K562 (cell line): ENCODE results near the gene CLPSL1. TPM values are rescaled to one million over a fixed set of nuclear protein-coding genes. Genes with fewer than 3 reads are reported as not detected.

Source experiments
- BCL6 ChIP-seq: fragments of 250-450 bp; sonication (Bioruptor Pico); IDR thresholded peaks from 2 replicates; pipeline ENCODE4 v1.4.0; 2020
- ETV6 ChIP-seq, 3 experiments: fragments of 150-350 bp in 1 of 3; sonication (generic) in 1 of 3; formaldehyde crosslinking in 1 of 3; IDR thresholded peaks; 2 replicates each; pipeline versions ENCODE4 v1.6.1 to v1.8.0; 2014 to 2022; ENCODE audit warnings: borderline replicate concordance in 2 of 3, low read depth in 2 of 3, antibody characterized with exemption in 1 of 3, low read length in 1 of 3, mild to moderate bottlenecking in 1 of 3, missing genetic modification reagents in 1 of 3
- GABPA ChIP-seq: fragments of 200-800 bp; sonication (Bioruptor generic); conservative IDR thresholded peaks from 2 replicates; pipeline ENCODE4 v1.6.1; 2016; ENCODE audit warnings: low read depth, missing genetic modification characterization, missing compliant biosample characterization
- HDAC2 ChIP-seq: fragments of 450-650 bp; IDR thresholded peaks from 2 replicates; pipeline ENCODE4 v1.6.1; 2016; ENCODE audit warnings: mild to moderate bottlenecking
- MTA1 ChIP-seq: fragments of 450-650 bp; IDR thresholded peaks from 2 replicates; pipeline ENCODE4 v1.6.1; 2017; ENCODE audit warnings: borderline replicate concordance
- RBM25 ChIP-seq: fragments of 200-400 bp; formaldehyde crosslinking; IDR thresholded peaks from 2 replicates; pipeline ENCODE4 v1.6.1; 2018; ENCODE audit warnings: low read length, low read depth, moderate library complexity; ENCODE audit not compliant: severe bottlenecking
- RFX7 ChIP-seq: fragments of 250-450 bp; sonication (Bioruptor Pico); IDR thresholded peaks from 2 replicates; pipeline ENCODE4 v1.5.1; 2021; ENCODE audit warnings: mild to moderate bottlenecking
- SAP30 ChIP-seq: fragments of 200-600 bp; sonication (generic); IDR thresholded peaks from 2 replicates; pipeline ENCODE4 v1.6.1; 2012; ENCODE audit warnings: borderline replicate concordance, low read depth, mild to moderate bottlenecking, moderate library complexity, low read length, control low read depth, inconsistent platforms; ENCODE audit not compliant: insufficient read depth, poor library complexity, severe bottlenecking
- TCF7 ChIP-seq: sonication (generic); IDR thresholded peaks from 2 replicates; pipeline ENCODE4 v1.6.1; 2016; ENCODE audit warnings: antibody characterized with exemption, borderline replicate concordance
- ZNF589 ChIP-seq: fragments of 200-800 bp; sonication (Bioruptor generic); IDR thresholded peaks from 2 replicates; pipeline ENCODE4 v1.6.1; 2016; ENCODE audit warnings: low read depth, missing genetic modification characterization, missing compliant biosample characterization
- ZNF780A ChIP-seq: fragments of 250-450 bp; sonication (Bioruptor Pico); IDR thresholded peaks from 2 replicates; pipeline ENCODE4 v1.5.0; 2021; ENCODE audit warnings: mild to moderate bottlenecking
- polyA plus RNA-seq, 8 experiments: library from polyadenylated mRNA; depleted of rRNA in 4 of 8; stranded (reverse) in 5 of 8; unstranded in 3 of 8; fragments of >200 nt; fragmentation: Nextera tagmentation in 2 of 8; fragmentation: Illumina TruSeq in 1 of 8; extraction: Ambion mirVana in 2 of 8; extraction: Trizol in 1 of 8; gene quantifications; 2 replicates each; pipeline versions ENCODE4 v1.2.1 to v1.2.3, GENCODE V29; 2011 to 2014; ENCODE audit warnings: inconsistent platforms in 1 of 8, missing spikeins in 1 of 8
- total RNA-seq, 7 experiments: library from RNA; depleted of rRNA in 6 of 7; stranded (reverse); fragments of >200 nt in 6 of 7; fragmentation: Illumina TruSeq in 2 of 7; extraction: Trizol in 2 of 7; gene quantifications; 2 replicates each; pipeline versions ENCODE4 v1.2.1 to v1.2.3, GENCODE V29; 2011 to 2021; ENCODE audit warnings: low replicate concordance in 1 of 7
- TF ChIP-seq, protein P1 (sequence below): fragments of 450-650 bp; formaldehyde crosslinking; conservative IDR thresholded peaks from 2 replicates; pipeline ENCODE4 v1.4.0; 2022; ENCODE audit warnings: mild to moderate bottlenecking, missing genetic modification characterization
- TF ChIP-seq, protein P2 (sequence below): fragments of 150-350 bp; IDR thresholded peaks from 2 replicates; pipeline ENCODE4 v1.6.1; 2014; ENCODE audit warnings: low read depth, mild to moderate bottlenecking, low read length, borderline replicate concordance
- TF ChIP-seq, protein P3 (sequence below): fragments of 450-650 bp; formaldehyde crosslinking; IDR thresholded peaks from 2 replicates; pipeline ENCODE4 v1.4.0; 2020; ENCODE audit warnings: mild to moderate bottlenecking, mixed read lengths
- TF ChIP-seq, protein P4 (sequence below): fragments of 450-650 bp; IDR thresholded peaks from 2 replicates; pipeline ENCODE4 v1.6.1; 2016; ENCODE audit warnings: mild to moderate bottlenecking

CLPSL1 gene
- total and polyA plus RNA-seq, 9 of the 15 experiments (the other 6 are each of a cell fraction or from before 2014, with no cell fraction given) = not detected

DNA sequence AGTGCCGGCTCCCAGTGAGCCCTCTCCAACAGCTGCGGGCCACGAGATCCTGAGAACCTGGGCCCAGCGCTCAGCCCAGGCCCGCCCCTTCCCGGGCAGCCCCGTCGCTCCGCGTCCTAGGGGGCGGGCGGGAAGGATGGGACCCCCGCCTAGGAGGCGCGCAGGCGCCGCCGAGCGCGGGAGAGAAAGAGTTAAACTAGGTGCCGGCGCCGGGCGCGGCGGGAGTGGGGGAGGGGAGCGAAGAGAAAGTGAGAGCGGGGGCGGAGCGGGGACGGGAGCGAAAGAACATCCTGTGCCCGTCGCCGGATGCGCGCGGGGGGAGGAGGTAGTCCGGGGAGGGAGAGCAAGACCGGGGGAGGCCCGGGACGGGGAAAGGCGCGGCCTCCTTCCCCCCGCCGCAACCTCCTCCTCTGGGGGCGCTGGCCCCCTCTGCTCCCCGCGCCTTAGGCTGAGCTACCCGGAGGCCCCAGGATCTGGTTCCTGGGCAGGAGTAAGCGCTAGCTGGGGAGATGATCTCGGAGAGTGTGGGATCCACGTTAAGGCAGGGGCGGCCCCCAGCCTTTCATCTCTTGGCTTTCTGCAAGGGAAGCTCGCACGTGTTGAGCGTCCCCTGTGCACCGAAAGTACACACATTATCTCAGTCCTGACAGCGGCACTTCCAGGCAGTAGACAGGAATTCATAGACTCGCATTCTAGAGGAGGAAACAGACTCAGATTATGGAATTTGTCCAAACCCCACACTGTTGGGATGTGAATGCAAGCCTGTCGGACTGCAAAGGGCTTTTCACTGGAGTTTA is 48.9 kb upstream of the CLPSL1 start (continued):
- TF ChIP-seq ZNF589 (CRISPR knock-in tag) (no peak), TCF7 (peak; percentile 93), MTA1 (no peak; the same call in 1 of the 2 replicates), ZNF780A (CRISPR knock-in tag) (no peak), ETV6 (IDR thresholded peaks at IDR 0.05; ENCODE audit: borderline replicate concordance in 1 of 2, low read depth in 2 of 2, low read length in 1 of 2) (peak in 1 of 2 experiments; percentile 30; a peak in 1 of 4 replicates), ETV6 (CRISPR knock-in tag; IDR thresholded peaks at IDR 0.05; ENCODE audit: borderline replicate concordance) (no peak), SAP30 (peak; percentile 75), HDAC2 (peak; percentile 76; the same call in 1 of the 2 replicates), GABPA (tag) (peak; percentile 88), RBM25 (no peak), BCL6 (CRISPR knock-in tag) (no peak), RFX7 (no peak)
- TF ChIP-seq, protein P1, sequence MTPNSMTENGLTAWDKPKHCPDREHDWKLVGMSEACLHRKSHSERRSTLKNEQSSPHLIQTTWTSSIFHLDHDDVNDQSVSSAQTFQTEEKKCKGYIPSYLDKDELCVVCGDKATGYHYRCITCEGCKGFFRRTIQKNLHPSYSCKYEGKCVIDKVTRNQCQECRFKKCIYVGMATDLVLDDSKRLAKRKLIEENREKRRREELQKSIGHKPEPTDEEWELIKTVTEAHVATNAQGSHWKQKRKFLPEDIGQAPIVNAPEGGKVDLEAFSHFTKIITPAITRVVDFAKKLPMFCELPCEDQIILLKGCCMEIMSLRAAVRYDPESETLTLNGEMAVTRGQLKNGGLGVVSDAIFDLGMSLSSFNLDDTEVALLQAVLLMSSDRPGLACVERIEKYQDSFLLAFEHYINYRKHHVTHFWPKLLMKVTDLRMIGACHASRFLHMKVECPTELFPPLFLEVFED (CRISPR knock-in tag) = no peak; the same call in 1 of the 2 replicates
- TF ChIP-seq, protein P2, sequence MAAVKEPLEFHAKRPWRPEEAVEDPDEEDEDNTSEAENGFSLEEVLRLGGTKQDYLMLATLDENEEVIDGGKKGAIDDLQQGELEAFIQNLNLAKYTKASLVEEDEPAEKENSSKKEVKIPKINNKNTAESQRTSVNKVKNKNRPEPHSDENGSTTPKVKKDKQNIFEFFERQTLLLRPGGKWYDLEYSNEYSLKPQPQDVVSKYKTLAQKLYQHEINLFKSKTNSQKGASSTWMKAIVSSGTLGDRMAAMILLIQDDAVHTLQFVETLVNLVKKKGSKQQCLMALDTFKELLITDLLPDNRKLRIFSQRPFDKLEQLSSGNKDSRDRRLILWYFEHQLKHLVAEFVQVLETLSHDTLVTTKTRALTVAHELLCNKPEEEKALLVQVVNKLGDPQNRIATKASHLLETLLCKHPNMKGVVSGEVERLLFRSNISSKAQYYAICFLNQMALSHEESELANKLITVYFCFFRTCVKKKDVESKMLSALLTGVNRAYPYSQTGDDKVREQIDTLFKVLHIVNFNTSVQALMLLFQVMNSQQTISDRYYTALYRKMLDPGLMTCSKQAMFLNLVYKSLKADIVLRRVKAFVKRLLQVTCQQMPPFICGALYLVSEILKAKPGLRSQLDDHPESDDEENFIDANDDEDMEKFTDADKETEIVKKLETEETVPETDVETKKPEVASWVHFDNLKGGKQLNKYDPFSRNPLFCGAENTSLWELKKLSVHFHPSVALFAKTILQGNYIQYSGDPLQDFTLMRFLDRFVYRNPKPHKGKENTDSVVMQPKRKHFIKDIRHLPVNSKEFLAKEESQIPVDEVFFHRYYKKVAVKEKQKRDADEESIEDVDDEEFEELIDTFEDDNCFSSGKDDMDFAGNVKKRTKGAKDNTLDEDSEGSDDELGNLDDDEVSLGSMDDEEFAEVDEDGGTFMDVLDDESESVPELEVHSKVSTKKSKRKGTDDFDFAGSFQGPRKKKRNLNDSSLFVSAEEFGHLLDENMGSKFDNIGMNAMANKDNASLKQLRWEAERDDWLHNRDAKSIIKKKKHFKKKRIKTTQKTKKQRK = no peak
- TF ChIP-seq, protein P3, sequence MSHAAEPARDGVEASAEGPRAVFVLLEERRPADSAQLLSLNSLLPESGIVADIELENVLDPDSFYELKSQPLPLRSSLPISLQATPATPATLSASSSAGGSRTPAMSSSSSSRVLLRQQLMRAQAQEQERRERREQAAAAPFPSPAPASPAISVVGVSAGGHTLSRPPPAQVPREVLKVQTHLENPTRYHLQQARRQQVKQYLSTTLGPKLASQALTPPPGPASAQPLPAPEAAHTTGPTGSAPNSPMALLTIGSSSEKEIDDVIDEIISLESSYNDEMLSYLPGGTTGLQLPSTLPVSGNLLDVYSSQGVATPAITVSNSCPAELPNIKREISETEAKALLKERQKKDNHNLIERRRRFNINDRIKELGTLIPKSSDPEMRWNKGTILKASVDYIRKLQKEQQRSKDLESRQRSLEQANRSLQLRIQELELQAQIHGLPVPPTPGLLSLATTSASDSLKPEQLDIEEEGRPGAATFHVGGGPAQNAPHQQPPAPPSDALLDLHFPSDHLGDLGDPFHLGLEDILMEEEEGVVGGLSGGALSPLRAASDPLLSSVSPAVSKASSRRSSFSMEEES (CRISPR knock-in tag) = no peak
- TF ChIP-seq, protein P4, sequence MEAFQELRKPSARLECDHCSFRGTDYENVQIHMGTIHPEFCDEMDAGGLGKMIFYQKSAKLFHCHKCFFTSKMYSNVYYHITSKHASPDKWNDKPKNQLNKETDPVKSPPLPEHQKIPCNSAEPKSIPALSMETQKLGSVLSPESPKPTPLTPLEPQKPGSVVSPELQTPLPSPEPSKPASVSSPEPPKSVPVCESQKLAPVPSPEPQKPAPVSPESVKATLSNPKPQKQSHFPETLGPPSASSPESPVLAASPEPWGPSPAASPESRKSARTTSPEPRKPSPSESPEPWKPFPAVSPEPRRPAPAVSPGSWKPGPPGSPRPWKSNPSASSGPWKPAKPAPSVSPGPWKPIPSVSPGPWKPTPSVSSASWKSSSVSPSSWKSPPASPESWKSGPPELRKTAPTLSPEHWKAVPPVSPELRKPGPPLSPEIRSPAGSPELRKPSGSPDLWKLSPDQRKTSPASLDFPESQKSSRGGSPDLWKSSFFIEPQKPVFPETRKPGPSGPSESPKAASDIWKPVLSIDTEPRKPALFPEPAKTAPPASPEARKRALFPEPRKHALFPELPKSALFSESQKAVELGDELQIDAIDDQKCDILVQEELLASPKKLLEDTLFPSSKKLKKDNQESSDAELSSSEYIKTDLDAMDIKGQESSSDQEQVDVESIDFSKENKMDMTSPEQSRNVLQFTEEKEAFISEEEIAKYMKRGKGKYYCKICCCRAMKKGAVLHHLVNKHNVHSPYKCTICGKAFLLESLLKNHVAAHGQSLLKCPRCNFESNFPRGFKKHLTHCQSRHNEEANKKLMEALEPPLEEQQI = no peak; the same call in 1 of the 2 replicates
